GM18505 (cell line): Measurements from ENCODE around the gene PAFAH2.

Source experiments
- ATAC-seq: cut with Tn5 transposase; IDR thresholded peaks from one replicate; pipeline ENCODE4 v1.9.1; 2021; ENCODE audit not compliant: unreplicated experiment
- POLR2A ChIP-seq: IDR thresholded peaks from 4 replicates; pipeline ENCODE4 v1.6.1; 2011; ENCODE audit warnings: borderline replicate concordance; ENCODE audit not compliant: insufficient read depth, insufficient read length; ENCODE audit errors: extremely low read depth

The PAFAH2 gene

GRCh38 chr1:26027716-26028489 is 30.0 kb upstream of the PAFAH2 start:
- ATAC-seq, result no peak
- TF ChIP-seq POLR2A, result no peak

DNA sequence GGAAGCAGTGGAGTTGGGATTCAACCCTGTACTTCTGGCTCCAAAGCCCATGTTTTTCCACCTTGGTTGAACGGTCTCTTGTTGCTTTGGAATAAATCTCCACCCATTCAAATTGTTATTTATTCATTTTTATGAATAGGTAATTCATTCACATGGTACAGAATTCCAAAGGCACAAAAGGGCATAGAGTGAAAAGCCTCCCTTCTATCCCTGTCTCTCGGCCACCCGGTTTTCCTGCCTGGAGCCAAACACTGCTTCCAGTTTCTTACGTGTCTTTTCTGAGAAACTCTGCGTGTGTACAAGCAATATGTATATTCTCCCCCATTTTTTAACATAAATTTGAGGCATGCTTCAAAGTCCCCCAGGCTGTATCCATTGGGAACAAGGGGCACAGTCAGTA is 27.7 kb upstream of the PAFAH2 start:
- no peak for TF ChIP-seq POLR2A
- no peak for ATAC-seq

DNA sequence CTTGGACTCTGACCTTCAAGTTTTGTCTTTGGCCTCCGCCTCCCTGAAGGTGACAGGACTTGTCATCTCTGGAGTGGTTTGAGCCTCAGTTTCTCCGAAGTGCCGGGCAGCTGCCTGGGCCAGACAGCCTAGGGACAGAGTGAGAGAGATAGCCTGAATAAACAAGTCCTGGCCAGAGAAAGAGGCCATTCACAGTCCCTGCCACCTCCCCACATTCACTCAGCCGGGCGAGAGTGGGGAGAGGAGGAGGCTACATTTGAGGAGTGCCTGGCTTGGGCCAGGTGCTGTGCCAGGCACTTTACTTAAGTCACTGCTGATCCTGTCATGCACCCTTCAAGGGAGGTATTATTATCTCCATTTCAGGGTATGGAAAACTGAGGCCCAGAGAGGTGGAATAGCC is 27.2 kb upstream of the PAFAH2 start:
- no peak for ATAC-seq
- no peak for TF ChIP-seq POLR2A

DNA sequence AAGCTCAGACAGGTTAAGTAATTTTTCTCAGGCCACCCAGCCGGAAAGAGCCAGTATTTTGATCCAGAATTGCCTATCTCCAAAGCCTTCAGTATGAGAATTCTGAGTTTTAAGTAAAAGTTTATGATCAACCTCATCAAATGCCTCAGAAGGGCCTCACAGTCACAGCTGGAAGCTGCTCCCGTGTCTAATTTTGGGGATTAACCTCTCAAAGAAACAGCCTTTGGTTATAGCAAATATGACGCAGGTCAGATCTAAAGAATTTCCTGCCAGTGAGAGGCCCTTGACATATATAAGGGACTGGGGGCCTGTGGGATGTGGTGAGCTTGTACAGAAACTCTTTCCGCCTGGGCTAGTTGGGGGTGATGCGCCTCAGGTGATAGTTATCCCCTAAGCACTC is 26.0 kb upstream of the PAFAH2 start:
- no peak for ATAC-seq
- TF ChIP-seq POLR2A, result no peak

DNA sequence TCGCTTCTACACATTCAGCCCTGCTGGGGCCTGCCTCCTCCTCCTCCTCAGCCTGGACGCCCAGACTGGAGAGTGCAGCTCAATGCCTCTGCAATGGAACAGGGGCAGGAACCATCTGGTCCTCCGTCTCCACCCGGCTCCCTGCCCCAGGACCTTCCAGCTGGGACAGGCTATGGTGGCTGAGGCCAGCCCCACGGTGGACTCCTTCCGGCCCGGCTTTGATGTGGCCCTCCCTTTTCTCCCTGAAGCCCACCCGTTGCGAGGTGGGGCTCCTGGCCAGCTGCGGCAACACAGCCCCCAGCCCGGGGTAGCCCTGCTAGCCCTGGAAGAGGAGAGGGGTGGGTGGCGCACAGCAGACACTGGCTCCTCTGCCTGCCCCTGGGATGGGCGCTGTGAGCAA is 25.1 kb upstream of the PAFAH2 start:
- no peak for TF ChIP-seq POLR2A
- ATAC-seq, result no peak

DNA sequence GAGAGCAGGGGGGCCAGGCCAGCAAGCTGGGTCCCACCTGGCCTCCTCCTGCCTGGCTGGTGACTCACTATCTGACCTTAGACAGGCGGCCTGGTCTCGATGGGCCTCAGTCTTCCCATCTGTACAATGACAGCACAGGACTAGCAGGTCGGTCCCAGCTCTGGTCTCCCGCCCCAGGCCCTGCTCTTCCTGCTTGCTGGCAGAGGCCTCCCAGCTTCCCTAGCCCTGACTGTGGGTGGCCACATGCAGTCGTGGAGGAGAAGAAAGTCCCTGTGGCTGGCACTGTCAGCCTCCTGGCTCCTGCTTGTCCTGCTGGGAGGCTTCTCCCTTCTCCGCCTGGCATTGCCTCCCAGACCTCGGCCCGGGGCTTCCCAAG is 24.5 kb upstream of the PAFAH2 start:
- TF ChIP-seq POLR2A, result no peak

DNA sequence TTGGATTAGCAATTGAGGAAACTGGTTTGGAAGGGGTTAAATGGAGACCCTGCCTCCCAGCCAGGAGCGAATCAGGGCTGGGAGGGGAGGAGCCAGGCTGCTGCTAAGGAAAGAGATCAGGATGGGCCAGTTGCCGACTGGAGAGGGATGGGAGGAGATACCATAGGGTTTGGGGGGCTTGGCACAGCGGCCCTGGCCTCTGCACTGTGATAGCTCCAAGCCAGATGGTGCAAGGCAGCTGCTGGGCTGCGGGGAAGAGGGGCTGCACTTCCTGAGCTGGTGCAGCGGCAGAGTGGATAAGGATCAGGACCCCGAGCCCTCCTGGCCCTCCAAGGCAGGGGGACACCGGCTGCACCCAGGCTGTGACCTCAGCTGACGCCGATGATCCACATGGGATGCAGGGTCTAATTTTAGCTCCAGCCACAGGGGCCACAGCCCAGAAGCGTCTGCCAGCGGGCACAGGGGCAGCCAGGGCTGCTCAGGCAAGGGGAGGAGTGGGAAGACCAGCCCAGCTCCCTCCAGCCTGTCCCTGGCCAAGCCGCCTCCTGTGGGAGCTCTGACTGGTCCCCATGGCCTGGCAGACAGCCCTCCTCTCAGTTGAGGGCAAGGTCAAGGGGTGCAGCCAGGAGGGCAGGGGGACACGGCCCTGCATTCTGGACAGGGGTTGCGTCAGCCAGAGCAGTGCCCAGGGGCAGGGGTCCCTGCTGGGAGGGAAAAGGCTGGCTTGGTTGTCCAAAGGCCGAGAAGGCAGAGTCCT is 24.0 kb upstream of the PAFAH2 start, which contains the start of gene EXTL1:
Gene EXTL1, plus strand, starts transcription at position 129 of the 757 bp plus-strand sequence. CDS start 872 bp downstream, outside the sequence.
- no peak for TF ChIP-seq POLR2A

More for the DNA sequence above, 24.5 kb upstream of the PAFAH2 start:
- no peak for ATAC-seq

DNA sequence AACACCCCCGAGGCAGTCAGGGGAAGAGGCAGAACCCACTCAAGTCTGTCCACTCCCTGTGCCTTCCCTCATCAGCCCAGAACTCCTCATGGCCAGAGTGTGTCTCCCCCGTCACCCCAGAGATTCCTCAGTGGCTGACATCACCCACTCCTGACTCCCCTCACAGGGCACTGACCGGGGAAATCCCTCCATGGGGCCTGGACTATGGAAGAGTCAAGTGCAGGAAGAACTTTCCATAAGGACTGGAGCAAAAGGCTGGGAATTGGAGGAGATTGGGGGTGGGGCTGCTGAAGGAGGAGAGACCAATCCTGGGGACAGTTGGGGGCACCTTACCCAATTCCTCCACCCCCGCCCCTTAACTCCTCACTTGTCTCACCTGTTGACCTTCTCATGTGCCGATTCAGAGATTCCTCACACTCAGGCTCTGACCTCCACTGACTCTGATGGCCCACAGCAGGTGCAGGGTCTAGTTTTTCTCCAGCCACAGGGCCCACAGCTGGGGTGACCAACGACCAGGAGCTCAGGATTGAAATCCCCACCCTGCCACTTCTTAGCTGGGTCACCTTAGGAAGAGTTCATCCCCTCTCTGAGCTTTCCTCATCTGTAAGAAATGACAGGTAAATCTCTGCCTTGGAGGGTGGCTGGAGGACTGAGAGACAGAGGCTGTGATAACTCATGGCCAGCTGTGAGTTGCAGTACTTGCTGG is 23.2 kb upstream of the PAFAH2 start:
- no peak for ATAC-seq
- TF ChIP-seq POLR2A, result no peak

More for the DNA sequence above, 24.0 kb upstream of the PAFAH2 start, which contains the start of gene EXTL1:
- no peak for ATAC-seq

- no peak for ATAC-seq
- no peak for TF ChIP-seq POLR2A
Observed at GRCh38 chr1:26020330-26020768, 22.5 kb upstream of the PAFAH2 start.

- TF ChIP-seq POLR2A, result no peak
- ATAC-seq, result no peak
Observed at GRCh38 chr1:26019641-26020315, 21.9 kb upstream of the PAFAH2 start.

DNA sequence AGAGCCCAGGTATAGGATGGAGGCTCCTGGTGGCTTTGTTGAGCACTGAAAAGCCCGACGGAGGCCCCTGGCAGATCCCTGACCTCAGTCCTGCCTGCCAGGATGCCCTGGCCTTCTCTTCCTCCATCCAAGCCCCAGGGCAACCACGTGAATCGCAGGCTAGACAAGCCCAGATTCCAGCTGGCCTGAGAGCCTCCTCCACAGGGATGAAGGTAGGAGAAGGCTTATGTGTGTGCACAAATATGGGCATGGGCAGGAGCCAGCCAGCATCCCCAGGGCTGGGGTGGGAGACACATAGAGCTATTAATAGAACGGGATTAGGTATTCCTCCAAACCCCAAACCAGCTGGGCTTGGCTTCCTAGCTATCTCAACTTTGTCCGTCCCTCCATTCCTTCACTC is 19.7 kb upstream of the PAFAH2 start:
- no peak for ATAC-seq
- no peak for TF ChIP-seq POLR2A

DNA sequence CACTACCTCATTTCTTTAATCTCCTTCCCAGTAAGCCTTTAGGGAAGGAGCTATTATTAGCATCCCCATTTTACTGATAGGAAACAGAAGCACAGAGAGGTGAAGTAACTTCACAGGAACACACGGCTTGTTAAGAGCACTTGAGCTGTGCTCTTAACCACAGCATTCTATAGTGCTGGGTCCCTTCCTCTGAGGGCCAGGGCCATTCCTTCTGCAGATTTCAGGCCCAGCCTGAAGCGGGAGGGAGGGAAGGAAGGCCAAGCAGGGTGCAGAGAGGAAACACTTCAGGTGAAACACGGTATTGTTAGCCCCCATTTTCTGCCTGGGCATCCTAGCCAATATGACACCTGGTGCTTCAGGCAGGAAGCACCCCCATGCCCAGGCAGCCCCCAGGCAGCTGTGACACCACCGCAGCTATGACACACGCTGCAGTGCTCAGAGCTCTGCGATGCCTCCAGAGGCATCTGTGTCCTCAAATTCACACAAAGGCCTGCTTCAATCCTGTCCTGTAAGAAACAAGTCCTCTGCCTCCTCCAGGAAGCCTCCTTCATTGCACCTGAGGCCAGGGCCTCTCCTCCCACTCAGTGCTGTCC is 19.2 kb upstream of the PAFAH2 start:
- TF ChIP-seq POLR2A, result no peak
- no peak for ATAC-seq
